Measurements from ENCODE around the gene RBMS3.

- TF ChIP-seq RFXAP (CRISPR knock-in tag; IDR thresholded peaks at IDR 0.05; ENCODE audit: borderline replicate concordance) = no peak
- no peak for TF ChIP-seq KMT2A (CRISPR knock-in tag; IDR thresholded peaks at IDR 0.05)
- no peak for TF ChIP-seq ZBTB4 (CRISPR knock-in tag; IDR thresholded peaks at IDR 0.05; ENCODE audit: borderline replicate concordance)
- no peak for TF ChIP-seq EP300 (IDR thresholded peaks at IDR 0.05; ENCODE audit: low read depth in 2 of 2, low read length in 2 of 2)
- no peak for TF ChIP-seq EP300 (CRISPR knock-in tag; IDR thresholded peaks at IDR 0.05; ENCODE audit: borderline replicate concordance)
- no peak for TF ChIP-seq ZNF317 (CRISPR knock-in tag; IDR thresholded peaks at IDR 0.05)
- no peak for TF ChIP-seq ATF6 (CRISPR knock-in tag; conservative IDR thresholded peaks at IDR 0.05)
- no peak for TF ChIP-seq CAMTA2 (CRISPR knock-in tag; IDR thresholded peaks at IDR 0.05; ENCODE audit: borderline replicate concordance)
- TF ChIP-seq THAP7 (CRISPR knock-in tag; IDR thresholded peaks at IDR 0.05) = no peak
Observed at GRCh38 chr3:29312960-29313452, 32.1 kb downstream of the RBMS3 start.
